ENCODE measurements around the gene STX7.

STX7 gene

DNA sequence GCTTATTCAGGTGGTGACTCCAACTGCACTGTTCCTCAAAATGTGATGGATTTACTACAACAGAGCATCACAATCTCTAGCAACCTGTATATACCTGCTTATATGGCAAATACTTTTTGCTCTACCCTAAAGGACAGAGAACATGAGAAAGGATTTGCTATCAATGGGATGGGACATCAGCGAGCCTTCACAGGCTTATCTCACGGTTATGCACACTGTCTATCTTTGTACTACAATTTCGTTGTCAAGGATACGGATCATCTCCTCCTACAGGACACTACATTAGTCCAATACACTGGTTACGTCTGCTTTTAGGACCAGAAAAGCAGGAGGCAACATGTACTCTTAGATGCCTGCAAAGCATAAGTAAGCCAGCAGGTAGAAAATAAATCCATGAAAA is 34.2 kb downstream of the STX7 start:
- no peak overlapping the region for H3K27ac ChIP-seq
- no peak for DNase-seq (ENCODE audit: low spot score)
- TF ChIP-seq, protein P1, sequence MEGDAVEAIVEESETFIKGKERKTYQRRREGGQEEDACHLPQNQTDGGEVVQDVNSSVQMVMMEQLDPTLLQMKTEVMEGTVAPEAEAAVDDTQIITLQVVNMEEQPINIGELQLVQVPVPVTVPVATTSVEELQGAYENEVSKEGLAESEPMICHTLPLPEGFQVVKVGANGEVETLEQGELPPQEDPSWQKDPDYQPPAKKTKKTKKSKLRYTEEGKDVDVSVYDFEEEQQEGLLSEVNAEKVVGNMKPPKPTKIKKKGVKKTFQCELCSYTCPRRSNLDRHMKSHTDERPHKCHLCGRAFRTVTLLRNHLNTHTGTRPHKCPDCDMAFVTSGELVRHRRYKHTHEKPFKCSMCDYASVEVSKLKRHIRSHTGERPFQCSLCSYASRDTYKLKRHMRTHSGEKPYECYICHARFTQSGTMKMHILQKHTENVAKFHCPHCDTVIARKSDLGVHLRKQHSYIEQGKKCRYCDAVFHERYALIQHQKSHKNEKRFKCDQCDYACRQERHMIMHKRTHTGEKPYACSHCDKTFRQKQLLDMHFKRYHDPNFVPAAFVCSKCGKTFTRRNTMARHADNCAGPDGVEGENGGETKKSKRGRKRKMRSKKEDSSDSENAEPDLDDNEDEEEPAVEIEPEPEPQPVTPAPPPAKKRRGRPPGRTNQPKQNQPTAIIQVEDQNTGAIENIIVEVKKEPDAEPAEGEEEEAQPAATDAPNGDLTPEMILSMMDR (IDR thresholded peaks at IDR 0.05) = no peak
- no peak overlapping the region for H3K4me3 ChIP-seq

GRCh38 chr6:132478266-132478665 is 34.6 kb downstream of the STX7 start:
- DNase-seq (ENCODE audit: low spot score) = no peak
- no peak overlapping the region for H3K4me3 ChIP-seq
- TF ChIP-seq, protein P1 (IDR thresholded peaks at IDR 0.05) = no peak
- H3K27ac ChIP-seq = no peak overlapping the region

GRCh38 chr6:132476688-132477087 is 36.2 kb downstream of the STX7 start:
- TF ChIP-seq, protein P1 (IDR thresholded peaks at IDR 0.05) = no peak
- DNase-seq (ENCODE audit: low spot score) = no peak
- Histone ChIP-seq H3K27ac (no peak overlapping the region), H3K4me3 (no peak overlapping the region)

- TF ChIP-seq, protein P1 (IDR thresholded peaks at IDR 0.05) = no peak
- Histone ChIP-seq H3K4me3 (no peak overlapping the region), H3K27ac (no peak overlapping the region)
- DNase-seq (ENCODE audit: low spot score) = no peak
These were observed 37.0 kb downstream of the STX7 start for GRCh38 chr6:132475925-132476324.

- H3K27ac ChIP-seq = no peak overlapping the region
- TF ChIP-seq, protein P1 (IDR thresholded peaks at IDR 0.05) = no peak
- H3K4me3 ChIP-seq = no peak overlapping the region
- no peak for DNase-seq (ENCODE audit: low spot score)
These were observed 41.1 kb downstream of the STX7 start for GRCh38 chr6:132471787-132472186.

GRCh38 chr6:132466952-132467351 is 46.0 kb downstream of the STX7 start:
- TF ChIP-seq, protein P1 (IDR thresholded peaks at IDR 0.05) = no peak
- DNase-seq (ENCODE audit: low spot score) = no peak
- H3K27ac ChIP-seq = no peak overlapping the region
- no peak overlapping the region for H3K4me3 ChIP-seq

DNA sequence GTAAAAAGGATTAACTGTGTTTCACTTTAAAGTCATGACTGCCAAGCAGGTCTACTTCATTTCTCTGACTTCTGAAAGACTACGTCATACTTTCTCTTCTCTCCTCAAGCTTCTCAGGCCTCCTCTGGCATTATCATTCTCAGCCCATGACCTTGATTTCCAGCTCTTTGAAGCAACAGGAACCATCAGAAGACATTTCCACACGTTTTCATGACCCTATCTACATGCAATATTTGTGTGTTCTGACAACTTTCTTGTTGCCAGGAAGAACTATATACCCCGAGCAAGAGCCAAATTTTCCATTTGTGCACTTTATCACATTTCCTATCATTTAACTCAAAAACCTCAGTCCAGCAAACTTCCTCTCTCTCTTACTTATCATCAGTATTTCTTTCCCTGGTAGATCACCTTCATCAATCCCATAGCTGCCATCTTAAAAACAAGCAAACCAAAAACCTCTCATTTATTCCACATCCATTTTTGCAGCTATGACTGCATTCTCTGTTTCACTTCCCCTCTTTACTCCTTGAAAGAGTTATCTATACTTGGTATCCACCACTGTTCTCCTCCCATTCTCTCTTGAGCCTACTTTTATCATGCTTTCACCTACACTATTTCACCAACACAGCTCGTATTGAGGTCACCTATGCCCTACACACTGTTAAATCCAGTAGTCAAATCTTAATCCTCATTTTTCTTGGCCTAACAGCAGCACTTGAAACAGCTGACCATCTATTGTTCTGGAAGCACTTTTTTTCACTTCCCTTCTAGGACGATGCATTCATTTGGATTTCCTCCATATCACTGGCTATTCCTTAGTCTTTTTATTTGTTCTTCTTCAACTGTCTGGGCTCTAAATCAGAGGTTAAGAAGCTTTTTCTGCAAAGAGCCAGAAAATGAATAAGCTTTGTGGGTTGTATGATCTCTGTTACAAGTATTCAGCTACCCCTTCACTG is 47.1 kb downstream of the STX7 start:
- H3K27ac ChIP-seq = no peak overlapping the region
- no peak overlapping the region for H3K4me3 ChIP-seq
- TF ChIP-seq, protein P1 (IDR thresholded peaks at IDR 0.05) = no peak
- no peak for DNase-seq (ENCODE audit: low spot score)

Measured in coronary artery (tissue), 2 donors.